Lung (tissue), 12 donors: ENCODE data around the gene EXOC6. TPM values are rescaled to one million over a fixed set of nuclear protein-coding genes. Genes with fewer than 3 reads are reported as not detected.

Experiments used
- ATAC-seq: fragments of 200-7000 bp; cut with Tn5 transposase; one replicate; pipeline ENCODE4 v1.9.1; 2020; ENCODE audit warnings: moderate number of reproducible peaks; ENCODE audit not compliant: insufficient read depth, low FRiP score
- DNase-seq, 3 donors: peaks; one replicate each; pipeline ENCODE4 v3.0.0-alpha.2; 2013 to 2017
- H3K27ac ChIP-seq, 2 donors: one replicate each; pipeline ENCODE4 v1.5.1; 2013; ENCODE audit warnings: mild to moderate bottlenecking in 2 of 2, moderate library complexity in 2 of 2, control low read depth in 1 of 2, inconsistent platforms in 1 of 2, low read depth in 1 of 2, low read length in 1 of 2
- H3K27me3 ChIP-seq, 3 donors: one replicate each; pipeline ENCODE4 v1.5.1; 2013; ENCODE audit warnings: low read length in 2 of 3; ENCODE audit not compliant: control insufficient read depth in 3 of 3, insufficient read depth in 3 of 3
- H3K36me3 ChIP-seq, 4 donors: one replicate each; pipeline ENCODE4 v1.5.1; 2013; ENCODE audit warnings: low read length in 4 of 4, mild to moderate bottlenecking in 1 of 4, moderate library complexity in 1 of 4; ENCODE audit not compliant: control insufficient read depth in 4 of 4, insufficient read depth in 4 of 4
- H3K4me1 ChIP-seq, 5 donors: one replicate each; pipeline ENCODE4 v1.5.1; 2013; ENCODE audit warnings: low read length in 5 of 5, mild to moderate bottlenecking in 2 of 5, moderate library complexity in 1 of 5; ENCODE audit not compliant: control insufficient read depth in 5 of 5, insufficient read depth in 5 of 5
- H3K4me3 ChIP-seq: one replicate; pipeline ENCODE4 v1.5.1; 2013; ENCODE audit warnings: mild to moderate bottlenecking, control low read depth, moderate library complexity
- H3K9ac ChIP-seq, 2 donors: one replicate each; pipeline ENCODE4 v1.5.1; 2013; ENCODE audit warnings: low read length in 2 of 2, control low read depth in 1 of 2; ENCODE audit not compliant: insufficient read depth in 1 of 2
- H3K9me3 ChIP-seq, 4 donors: one replicate each; pipeline ENCODE4 v1.5.1; 2013; ENCODE audit warnings: low read length in 3 of 4, mild to moderate bottlenecking in 1 of 4, moderate library complexity in 1 of 4; ENCODE audit not compliant: control insufficient read depth in 4 of 4, insufficient read depth in 3 of 4
- CTCF ChIP-seq: IDR thresholded peaks from 2 replicates; pipeline ENCODE4 v1.5.1; 2012; ENCODE audit warnings: mild to moderate bottlenecking; ENCODE audit errors: control extremely low read depth, extremely low read depth
- WGBS, 2 donors: extraction: QIAGEN DNeasy Blood & Tissue Kit; methylation state at CpG; one replicate each; pipeline ENCODE4 v1.1.7; 2013; 5-methylcytosine and 5-hydroxymethylcytosine counted together
- polyA plus RNA-seq, 2 donors: library from polyadenylated mRNA; stranded (reverse); fragments of 200-250 nt; gene quantifications; one replicate each; pipeline ENCODE4 v1.2.1, GENCODE V29; 2013
- total RNA-seq, 2 donors: library from RNA; depleted of rRNA in 1 of 2; stranded (reverse); fragments of >200 nt in 1 of 2; gene quantifications; one replicate each; pipeline ENCODE4 v1.2.1, GENCODE V29; 2014 to 2021
- donor health status: control.
- donor health status: control.
- donor health status: Bipolar disorder and iron deficiency.
- donor health status: healthy.
- donor health status: DM: yes; HTN: yes; CAD: no.

EXOC6 gene
- total and polyA plus RNA-seq, 4 donors = 8.6 to 40.1 (median 11.9) TPM

GRCh38 chr10:93080350-93081046 is 232.2 kb downstream of the EXOC6 start:
- Histone ChIP-seq H3K4me3 (no peak overlapping the region), H3K9me3 (no peaks in the 10 kb centered on the region), H3K36me3 (no peaks in the 10 kb centered on the region), H3K27ac (no peak overlapping the region), H3K9ac (no peak overlapping the region), H3K4me1 (peaks cover 0 to 12% (median 0%) of the 10 kb centered on the region in 5 donors), H3K27me3 (peaks cover 0 to 28% (median 13%) of the 10 kb centered on the region in 3 donors)
- ATAC-seq = peak; percentile 71
- peak in 2 of 3 donors; percentile 50 to 55 for DNase-seq
- peak; percentile 61 for TF ChIP-seq CTCF
- 59 to 60% methylated on average over 22 of the region's 22 CpGs for WGBS, 2 donors

- DNase-seq = no peak
- no peak for TF ChIP-seq CTCF
- H3K27me3 ChIP-seq = peaks cover 0 to 19% (median 6%) of the 10 kb centered on the region in 3 donors
Measured at GRCh38 chr10:93081318-93081717, 233.0 kb downstream of the EXOC6 start.

GRCh38 chr10:93081834-93082233 is 233.5 kb downstream of the EXOC6 start:
- Histone ChIP-seq H3K27me3 (peaks cover 0 to 14% (median under 1%) of the 10 kb centered on the region in 3 donors), H3K9ac (no peak overlapping the region), H3K9me3 (no peaks in the 10 kb centered on the region), H3K36me3 (no peaks in the 10 kb centered on the region), H3K27ac (no peak overlapping the region), H3K4me1 (peaks cover 0 to 12% (median 0%) of the 10 kb centered on the region in 5 donors), H3K4me3 (no peak overlapping the region)
- TF ChIP-seq CTCF = no peak
- DNase-seq (peak in 1 of 3 donors; percentile 52), ATAC-seq (no peak)
- WGBS, 2 donors = 63 to 69% methylated on average over 10 of the region's 10 CpGs

More at GRCh38 chr10:93081318-93081717, 233.0 kb downstream of the EXOC6 start:
- H3K36me3 ChIP-seq = no peaks in the 10 kb centered on the region
- H3K9ac ChIP-seq = no peak overlapping the region
- no peaks in the 10 kb centered on the region for H3K9me3 ChIP-seq
- no peak overlapping the region for H3K4me3 ChIP-seq
- no peak for ATAC-seq
- H3K27ac ChIP-seq = no peak overlapping the region
- H3K4me1 ChIP-seq = peaks cover 0 to 12% (median 0%) of the 10 kb centered on the region in 5 donors
- WGBS, 2 donors = 58 to 69% methylated on average over 3 of the region's 3 CpGs
